Mesodermal cell (in vitro differentiated cells): ENCODE measurements around the gene TRIM47.
"Not testable (repeated sequence)": the region's sequence is repeated elsewhere in the genome, so short reads cannot be mapped to it uniquely, and the experiment has no call there.

Experiments used
- H3K27ac ChIP-seq: 2 replicates; pipeline ENCODE4 v1.7.0; 2013; ENCODE audit warnings: mild to moderate bottlenecking, low read depth, low read length, moderate library complexity; ENCODE audit not compliant: severe bottlenecking
- H3K36me3 ChIP-seq: 2 replicates; pipeline ENCODE4 v1.7.1; 2013; ENCODE audit warnings: mild to moderate bottlenecking, low read length, moderate library complexity; ENCODE audit not compliant: control insufficient read depth, insufficient read depth
- H3K4me1 ChIP-seq: one replicate; pipeline ENCODE4 v1.7.1; 2013; ENCODE audit warnings: mild to moderate bottlenecking, low read length; ENCODE audit not compliant: insufficient read depth, control insufficient read depth, poor library complexity, severe bottlenecking
- H3K4me3 ChIP-seq: 2 replicates; pipeline ENCODE4 v1.7.0; 2013; ENCODE audit warnings: low read length, control low read depth, mild to moderate bottlenecking; ENCODE audit not compliant: insufficient read depth, poor library complexity, severe bottlenecking; ENCODE audit errors: extremely low read depth
- H3K9me3 ChIP-seq: 2 replicates; pipeline ENCODE4 v1.7.1; 2013; ENCODE audit warnings: mild to moderate bottlenecking, low read length, moderate library complexity; ENCODE audit not compliant: control insufficient read depth
- WGBS, 2 experiments: methylation state at CpG; one replicate each; pipeline ENCODE4 v1.1.5; 2013; ENCODE audit warnings: missing lambda C conversion rate in 2 of 2; ENCODE audit not compliant: insufficient coverage in 2 of 2; 5-methylcytosine and 5-hydroxymethylcytosine counted together

The TRIM47 gene

GRCh38 chr17:75875182-75875939 is 3.0 kb downstream of the TRIM47 start:
- 81 to 84% methylated on average over 11 to 12 of the region's 18 CpGs for WGBS, 2 experiments
- Histone ChIP-seq H3K36me3 (peaks cover 14% of the 10 kb centered on the region), H3K4me1 (peaks cover 23% of the 10 kb centered on the region), H3K9me3 (no peaks in the 10 kb centered on the region), H3K27ac (no peak overlapping the region), H3K4me3 (no peak overlapping the region)

DNA sequence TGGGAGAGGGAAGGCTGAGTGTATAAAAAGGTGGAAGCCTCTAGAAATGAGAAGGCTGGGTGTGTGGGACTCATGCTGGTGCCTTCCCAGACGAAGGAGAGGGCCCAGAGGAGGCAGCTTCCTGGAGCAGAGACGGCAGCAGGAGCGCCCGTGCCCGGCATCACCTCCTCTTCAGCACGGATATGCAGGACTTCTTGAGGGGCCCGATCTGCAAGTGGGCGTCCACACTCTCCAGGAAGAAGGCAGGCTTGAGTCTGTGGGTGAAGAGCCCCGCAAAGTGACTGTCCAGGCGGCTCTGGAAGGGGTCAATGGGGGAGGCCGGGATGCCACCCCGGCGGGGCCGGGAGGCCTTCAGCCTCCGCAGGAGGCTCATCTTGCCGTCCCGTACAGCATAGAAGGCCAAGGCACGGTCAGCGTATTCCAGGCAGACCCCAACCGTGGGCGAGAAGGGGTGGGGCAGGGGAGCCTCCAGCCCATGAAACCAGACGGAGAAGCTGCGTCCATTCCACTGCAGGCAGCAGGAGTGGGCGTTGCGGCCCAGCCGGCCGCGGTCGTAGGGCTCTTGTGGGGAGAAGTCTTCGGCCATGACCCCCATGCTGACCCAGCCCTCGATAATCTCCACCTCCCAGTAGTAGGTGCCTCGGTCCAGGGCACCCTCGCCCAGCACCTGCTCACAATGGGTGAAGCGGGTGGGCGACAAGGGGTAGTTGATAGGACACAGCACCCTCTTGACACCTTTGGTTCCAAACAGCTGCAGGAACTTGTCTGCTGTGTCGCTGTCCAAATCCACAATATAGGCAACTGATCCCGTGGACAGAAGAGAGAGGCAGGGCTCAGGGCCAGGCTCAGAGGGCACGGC is 3.8 kb downstream of the TRIM47 start:
- Histone ChIP-seq H3K4me1 (peaks cover 25% of the 10 kb centered on the region), H3K27ac (no peak overlapping the region), H3K9me3 (no peaks in the 10 kb centered on the region), H3K36me3 (peaks cover 14% of the 10 kb centered on the region), H3K4me3 (no peak overlapping the region)
- WGBS, 2 experiments = 94 to 95% methylated on average over 28 to 32 of the region's 38 CpGs

DNA sequence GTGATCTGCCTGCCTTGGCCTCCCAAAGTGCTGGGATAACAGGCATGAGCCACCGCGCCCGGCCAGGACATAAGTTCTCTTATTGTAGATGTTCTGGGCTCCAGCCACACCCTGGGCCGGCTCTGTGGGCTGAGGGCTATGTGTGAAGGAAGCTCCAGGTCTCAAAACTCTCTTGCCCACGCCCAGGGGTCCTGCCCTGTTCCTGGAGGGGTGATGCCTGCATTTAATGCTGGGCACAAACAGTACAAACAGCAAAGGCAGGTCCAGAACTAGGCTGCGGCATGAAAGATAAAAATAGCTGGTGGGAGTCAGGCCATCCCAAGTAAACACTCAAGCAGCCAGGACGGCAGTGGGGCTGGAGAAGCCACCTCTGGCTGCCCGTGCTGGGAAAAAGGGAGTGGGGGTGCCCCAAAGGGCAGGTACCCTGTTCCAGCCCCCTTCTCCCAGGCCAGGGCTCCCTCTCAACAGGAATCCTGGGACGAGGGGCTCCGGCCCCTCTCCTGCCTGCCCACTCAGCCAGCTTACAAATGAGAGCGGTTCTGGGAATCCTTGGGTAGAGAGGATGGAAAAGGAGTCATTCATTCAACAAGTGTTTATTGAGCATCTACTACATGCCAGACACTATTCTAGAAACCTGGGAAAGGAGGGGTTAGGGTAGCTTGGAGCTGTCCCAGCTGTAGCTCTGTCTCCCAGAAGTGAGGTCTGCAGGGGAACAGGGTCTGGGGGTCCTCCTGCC is 4.6 kb downstream of the TRIM47 start:
- Histone ChIP-seq H3K27ac (no peak overlapping the region), H3K36me3 (peaks cover 14% of the 10 kb centered on the region), H3K9me3 (no peaks in the 10 kb centered on the region), H3K4me3 (no peak overlapping the region), H3K4me1 (peaks cover 29% of the 10 kb centered on the region)
- 93 to 96% methylated on average over 6 to 8 of the region's 11 CpGs for WGBS, 2 experiments

DNA sequence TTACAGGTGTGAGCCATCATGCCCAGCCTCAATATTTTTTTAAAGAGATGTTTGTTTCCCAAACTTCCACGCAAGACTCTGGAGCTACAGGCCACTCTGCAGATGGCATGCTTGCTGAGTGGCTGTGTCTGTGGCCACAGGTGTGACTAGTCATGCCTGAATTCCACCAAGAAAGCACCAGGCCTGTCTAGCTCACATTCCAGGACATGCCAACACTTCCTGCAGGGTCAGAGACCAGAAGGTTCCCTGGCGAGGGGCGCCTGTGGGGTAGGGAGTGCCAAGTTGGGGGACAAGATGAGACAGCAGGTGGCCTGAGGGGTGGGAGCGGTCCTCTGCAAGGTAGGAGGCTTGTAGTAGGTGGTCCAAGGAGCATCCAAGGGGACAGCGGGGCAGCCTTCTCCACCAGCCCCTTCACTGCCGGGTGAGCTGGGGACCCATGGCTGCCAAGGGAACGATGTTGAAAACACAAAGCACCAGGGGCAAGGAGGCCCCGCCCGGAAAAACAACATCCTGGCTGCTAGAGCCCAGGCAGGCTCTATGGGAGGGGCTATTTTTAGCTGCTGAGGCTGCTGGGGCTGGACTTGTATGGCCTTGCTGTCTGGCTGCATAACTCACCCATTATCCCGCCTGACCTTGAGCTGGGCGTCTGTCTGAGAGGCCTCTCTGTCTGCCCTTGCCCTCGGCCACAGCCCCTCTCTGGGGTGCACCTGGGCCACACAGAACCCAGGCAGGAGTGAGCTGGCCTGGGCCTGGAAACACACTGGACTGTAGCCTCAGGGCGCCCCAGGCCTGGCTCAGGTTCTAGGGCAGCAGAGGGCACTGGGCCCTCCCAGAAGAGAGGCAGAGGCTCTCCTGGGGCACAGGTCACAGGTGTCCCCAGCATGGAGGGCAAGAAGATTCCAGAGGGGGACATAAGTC is 5.7 kb downstream of the TRIM47 start:
- Histone ChIP-seq H3K9me3 (no peaks in the 10 kb centered on the region), H3K36me3 (peaks cover 14% of the 10 kb centered on the region), H3K4me3 (no peak overlapping the region), H3K4me1 (peaks cover 29% of the 10 kb centered on the region), H3K27ac (peak overlapping the region; percentile 81)
- WGBS, 2 experiments = 81 to 83% methylated on average over 9 to 13 of the region's 13 CpGs

- H3K27ac ChIP-seq, H3K4me3 ChIP-seq, H3K9me3 ChIP-seq, H3K36me3 ChIP-seq: not testable (repeated sequence)
- peaks cover 14% of the 10 kb centered on the region for H3K4me1 ChIP-seq
- 84 to 86% methylated on average over 6 to 8 of the region's 10 CpGs for WGBS, 2 experiments
Measured at GRCh38 chr17:75870228-75870627, 8.2 kb downstream of the TRIM47 start.

GRCh38 chr17:75869282-75870141 is 8.9 kb downstream of the TRIM47 start:
- Histone ChIP-seq H3K27ac (peak overlapping the region; percentile 23), H3K4me1 (peaks cover 14% of the 10 kb centered on the region), H3K9me3 (no peaks in the 10 kb centered on the region), H3K4me3 (no peak overlapping the region), H3K36me3 (peaks cover 3% of the 10 kb centered on the region)
- WGBS, 2 experiments = 90 to 93% methylated on average over 18 to 20 of the region's 23 CpGs

DNA sequence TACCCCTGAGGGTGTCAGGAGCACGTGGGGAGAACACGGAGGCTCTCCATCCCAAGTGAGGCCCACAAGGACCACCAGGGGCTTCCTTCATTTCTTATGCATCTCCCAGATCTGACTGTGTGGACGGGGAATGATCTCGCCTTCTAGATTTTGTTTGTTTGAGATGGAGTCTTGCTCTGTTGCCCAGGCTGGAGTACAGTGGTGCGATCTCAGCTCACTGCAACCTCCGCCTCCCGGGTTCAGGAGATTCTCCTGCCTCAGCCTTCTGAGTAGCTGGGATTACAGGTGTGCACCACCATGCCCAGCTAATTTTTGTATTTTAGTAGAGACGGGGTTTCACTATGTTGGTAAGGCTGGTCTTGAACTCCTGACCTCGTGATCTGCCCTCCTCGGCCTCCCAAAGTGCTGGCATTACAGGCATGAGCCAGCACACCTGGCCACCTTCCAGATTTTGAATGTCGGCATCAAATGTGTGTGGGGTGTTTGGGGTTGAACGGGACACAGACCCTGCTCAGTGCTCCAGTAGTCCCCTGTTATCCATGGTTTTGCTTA is 9.6 kb downstream of the TRIM47 start:
- not testable (repeated sequence) for H3K4me3 ChIP-seq, H3K9me3 ChIP-seq, H3K27ac ChIP-seq, H3K36me3 ChIP-seq
- 95 to 97% methylated on average over 7 to 8 of the region's 12 CpGs for WGBS, 2 experiments
- H3K4me1 ChIP-seq = peaks cover 14% of the 10 kb centered on the region

DNA sequence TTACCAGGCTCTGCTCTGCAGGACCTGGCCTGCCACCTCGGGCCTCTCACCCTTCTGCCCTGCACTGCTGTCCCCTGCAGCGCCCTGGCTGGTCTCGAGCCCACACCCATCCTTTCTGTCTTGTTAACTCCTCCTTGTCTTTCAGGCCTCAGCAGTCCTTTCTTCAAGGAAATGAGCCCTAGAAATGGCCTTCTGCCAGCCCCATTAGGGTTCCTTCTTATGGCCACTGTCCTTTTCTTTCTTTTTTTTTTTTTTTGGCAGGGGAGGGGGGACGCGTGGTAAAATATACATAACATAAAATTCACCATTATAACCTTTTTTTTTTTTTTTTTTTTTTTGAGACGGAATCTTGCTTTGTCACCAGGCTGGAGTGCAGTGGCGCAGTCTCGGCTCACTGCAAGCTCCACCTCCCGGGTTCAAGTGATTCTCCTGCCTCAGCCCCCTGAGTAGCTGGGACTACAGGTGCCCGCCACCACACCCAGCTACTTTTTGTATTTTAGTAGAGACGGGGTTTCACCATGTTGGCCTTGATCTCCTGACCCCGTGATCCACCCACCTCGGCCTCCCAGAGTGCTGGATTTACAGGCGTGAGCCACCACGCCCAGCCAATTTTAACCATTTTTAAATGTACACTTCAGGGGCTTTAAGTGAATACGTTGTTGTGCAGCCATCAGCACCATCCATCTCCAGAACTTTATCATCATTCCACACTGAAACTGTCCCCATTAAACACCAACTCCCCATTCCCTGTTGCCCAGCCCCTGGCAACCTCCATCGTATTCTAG is 12.8 kb downstream of the TRIM47 start:
- H3K9me3 ChIP-seq, H3K27ac ChIP-seq, H3K4me1 ChIP-seq, H3K4me3 ChIP-seq, H3K36me3 ChIP-seq: not testable (repeated sequence)
- 91 to 92% methylated on average over 9 to 11 of the region's 17 CpGs for WGBS, 2 experiments

DNA sequence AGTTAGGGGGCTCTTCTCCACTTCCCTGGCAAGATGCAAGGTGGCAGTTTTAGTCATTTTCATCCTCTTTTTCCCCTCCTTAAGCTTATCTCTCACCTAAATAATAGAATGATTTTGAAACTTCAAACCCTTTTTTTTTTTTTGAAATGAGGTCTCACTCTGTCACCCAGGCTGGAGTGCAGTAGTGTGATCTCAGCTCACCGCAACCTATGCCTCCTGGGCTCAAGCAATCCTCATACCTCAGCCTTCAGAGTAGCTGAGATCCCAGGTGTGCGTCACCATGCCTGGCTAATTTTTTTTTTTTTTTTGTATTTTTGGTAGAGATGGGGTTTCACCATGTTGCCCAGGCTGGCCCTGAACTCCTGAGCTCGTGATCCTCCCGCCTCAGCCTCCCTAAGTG is 13.5 kb downstream of the TRIM47 start:
- H3K4me3 ChIP-seq, H3K27ac ChIP-seq, H3K4me1 ChIP-seq, H3K9me3 ChIP-seq, H3K36me3 ChIP-seq: not testable (repeated sequence)
- 94 to 95% methylated on average over 3 of the region's 4 CpGs for WGBS, 2 experiments
